ENCODE measurements around the gene CST9. TPM values are rescaled to one million over a fixed set of nuclear protein-coding genes. Genes with fewer than 3 reads are reported as not detected.

CST9 gene
- total and polyA plus RNA-seq, 2 of the 8 experiments (the other 6 are each of a cell fraction or from before 2014, with no cell fraction given) = 0.05 to 0.19 TPM

DNA sequence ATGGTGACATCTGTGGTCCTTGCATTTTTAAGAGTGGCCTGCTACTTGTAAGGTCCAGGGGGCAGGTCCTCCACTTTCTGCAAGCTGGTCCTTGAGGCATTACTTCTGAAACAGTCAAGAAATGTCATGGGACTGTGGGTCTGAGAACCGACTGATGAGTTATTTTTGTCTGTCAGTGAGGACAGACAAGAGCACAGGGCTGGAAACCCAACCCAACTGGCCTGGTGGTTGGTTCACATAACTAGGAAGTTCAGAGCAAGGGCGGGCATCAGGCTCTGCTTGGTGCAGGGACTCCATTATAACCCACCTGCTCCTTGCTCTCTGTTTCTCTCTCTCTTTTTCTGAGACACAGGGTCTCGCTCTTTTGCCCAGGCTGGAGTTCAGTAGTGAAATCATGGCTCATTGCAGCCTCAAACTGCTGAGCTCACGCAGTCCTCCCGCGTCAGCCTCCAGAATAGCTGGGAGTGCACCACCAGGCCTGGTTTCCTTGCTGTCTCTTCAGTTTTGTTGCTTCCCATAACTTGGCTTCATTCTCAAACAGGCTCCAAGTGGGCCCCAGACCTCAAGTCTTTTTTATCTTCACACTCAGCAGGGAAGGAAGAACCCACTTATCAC is 22.8 kb upstream of the CST9 start:
- 0 out of 2 replicates have a peak overlapping the region, but pooled peaks have one; percentile 79 for H2BK12ac ChIP-seq (ENCODE audit: low read depth, low read length)
- POLR2A ChIA-PET (ENCODE audit: partially characterized antibody) = interaction anchor here (1.2 kb wide), 1 partner anchor 9 kb away, joined by 4 read pairs; the partner anchor contains the start of gene CST3
- no peak overlapping the region for H3K14ac ChIP-seq (ENCODE audit: insufficient read length)
- no peak overlapping the region for H4K8ac ChIP-seq (ENCODE audit: extremely low read depth, insufficient read depth, low read length)
- H3K27ac ChIP-seq (ENCODE audit: low read depth, low read length) = no peak overlapping the region
- H2BK20ac ChIP-seq (ENCODE audit: low read length) = no peak overlapping the region
- no peaks in the 10 kb centered on the region for H3K27me3 ChIP-seq (replicated peaks in 1 of 4; ENCODE audit: control insufficient read depth in 3 of 4, extremely low read depth in 1 of 4, insufficient read depth in 3 of 4, low read length in 3 of 4)
- H4K5ac ChIP-seq (ENCODE audit: insufficient read length, low read depth, low read length) = no peak overlapping the region
- FAIRE-seq (no peak), DNase-seq (ENCODE audit: low read depth in 1 of 2, low spot score in 2 of 2) (no peak)
- 84% methylated on average over 6 of the region's 6 CpGs; no CpG with 5 or more reads in 1 of the 2 experiments for WGBS, 2 experiments (ENCODE audit: extremely low coverage in 1 of 2, insufficient coverage in 1 of 2, insufficient read length in 1 of 2, insufficient replicate concordance in 2 of 2, low coverage in 1 of 2, low lambda C conversion rate in 2 of 2, missing lambda C conversion rate in 1 of 2)
- H3K4ac ChIP-seq (replicated peaks; ENCODE audit: insufficient read length, low read depth, low read length) = no peak overlapping the region
- H3K36me3 ChIP-seq (ENCODE audit: control insufficient read depth in 2 of 4, insufficient read depth in 4 of 4, low read length in 3 of 4) = no peaks in the 10 kb centered on the region
- peaks cover 0 to 4% (median 1%) of the 10 kb centered on the region in 4 experiments; a peak in 2 of 7 replicates for H3K4me1 ChIP-seq (replicated peaks in 1 of 4; ENCODE audit: control insufficient read depth in 3 of 4, insufficient read depth in 4 of 4, low read length in 3 of 4)
- H3K4me2 ChIP-seq (ENCODE audit: insufficient read depth in 1 of 2, low read depth in 2 of 2, low read length in 2 of 2) = no peak overlapping the region
- no peaks in the 10 kb centered on the region for H3K9me3 ChIP-seq (ENCODE audit: insufficient read depth in 2 of 2, low read depth in 1 of 2, low read length in 1 of 2)
- H2AK5ac ChIP-seq (ENCODE audit: low read depth, low read length) = no peak overlapping the region
- H3K18ac ChIP-seq (ENCODE audit: extremely low read depth, low read length) = no peak overlapping the region
- CTCF ChIA-PET (ENCODE audit: partially characterized antibody) = interaction anchor here (0.9 to 1.1 kb wide), 2 partner anchors 8 to 190 kb away, joined by 3 to 4 read pairs; no protein-coding TSS in a partner anchor
- H2BK5ac ChIP-seq (ENCODE audit: low read depth, low read length) = no peak overlapping the region
- no peak overlapping the region for H3K56ac ChIP-seq (replicated peaks; ENCODE audit: insufficient read length, low read depth, low read length)
- H3K79me1 ChIP-seq (ENCODE audit: low read depth, low read length) = no peaks in the 10 kb centered on the region; the same call in 1 of the 2 replicates
- H3K23me2 ChIP-seq (ENCODE audit: low read depth, low read length) = no peaks in the 10 kb centered on the region
- no peaks in the 10 kb centered on the region for H4K20me1 ChIP-seq (replicated peaks in 1 of 2; ENCODE audit: control insufficient read depth in 1 of 2, insufficient read depth in 2 of 2, low read length in 2 of 2)
- no peak overlapping the region for H4K91ac ChIP-seq (replicated peaks; ENCODE audit: insufficient read length, low read length)
- H3K9ac ChIP-seq (replicated peaks in 1 of 4; ENCODE audit: extremely low read depth in 1 of 4, low read depth in 3 of 4, low read length in 3 of 4) = no peak overlapping the region
- H3K4me3 ChIP-seq (ENCODE audit: extremely low read depth in 1 of 4, insufficient read depth in 2 of 4, low read depth in 3 of 4, low read length in 4 of 4) = no peak overlapping the region
- H3K79me2 ChIP-seq (ENCODE audit: control insufficient read depth in 1 of 2, insufficient read depth in 2 of 2, low read length in 2 of 2) = no peaks in the 10 kb centered on the region
- no peak overlapping the region for H3K23ac ChIP-seq (ENCODE audit: insufficient read length)
- no peak overlapping the region for H2BK120ac ChIP-seq (replicated peaks; ENCODE audit: low read depth, low read length)
- H2AFZ ChIP-seq (ENCODE audit: low read length) = no peak overlapping the region
- no peak overlapping the region for H2BK15ac ChIP-seq (ENCODE audit: low read length)
- TF ChIP-seq, protein P1, sequence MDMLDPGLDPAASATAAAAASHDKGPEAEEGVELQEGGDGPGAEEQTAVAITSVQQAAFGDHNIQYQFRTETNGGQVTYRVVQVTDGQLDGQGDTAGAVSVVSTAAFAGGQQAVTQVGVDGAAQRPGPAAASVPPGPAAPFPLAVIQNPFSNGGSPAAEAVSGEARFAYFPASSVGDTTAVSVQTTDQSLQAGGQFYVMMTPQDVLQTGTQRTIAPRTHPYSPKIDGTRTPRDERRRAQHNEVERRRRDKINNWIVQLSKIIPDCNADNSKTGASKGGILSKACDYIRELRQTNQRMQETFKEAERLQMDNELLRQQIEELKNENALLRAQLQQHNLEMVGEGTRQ (IDR thresholded peaks at IDR 0.05; ENCODE audit: low read length) = no peak
- no peak for TF ChIP-seq NANOG (IDR thresholded peaks at IDR 0.05; ENCODE audit: insufficient read depth, low read depth, low read length, poor library complexity, severe bottlenecking)
- TF ChIP-seq SIRT6 (IDR thresholded peaks at IDR 0.05; ENCODE audit: low read length) = no peak
